CD4-positive, CD25-positive, alpha-beta regulatory T cell (primary cell): ENCODE measurements around the gene FAM168A. TPM values are rescaled to one million over a fixed set of nuclear protein-coding genes. Genes with fewer than 3 reads are reported as not detected.

Experiments used
- ATAC-seq, 2 donors: fragments of 150-1000 bp; cut with Tn5 transposase; one replicate each; pipeline ENCODE4 v1.10.0; 2021; ENCODE audit warnings: low read depth in 2 of 2, moderate number of reproducible peaks in 2 of 2, moderate library complexity in 1 of 2
- DNase-seq, 3 donors: peaks; one replicate each; pipeline versions ENCODE4 v3.0.0 to v3.0.0-alpha.2; 2012 to 2022; ENCODE audit warnings: mixed read lengths in 1 of 3
- H3K27ac ChIP-seq: one replicate; pipeline ENCODE4 v1.7.0; 2013; ENCODE audit warnings: mild to moderate bottlenecking, low read length; ENCODE audit not compliant: insufficient read depth, poor library complexity, severe bottlenecking
- H3K27me3 ChIP-seq: one replicate; pipeline ENCODE4 v1.7.0; 2013; ENCODE audit warnings: low read length; ENCODE audit not compliant: control insufficient read depth, insufficient read depth
- H3K36me3 ChIP-seq: one replicate; pipeline ENCODE4 v1.7.0; 2013; ENCODE audit warnings: mild to moderate bottlenecking, low read length, moderate library complexity; ENCODE audit not compliant: control insufficient read depth, insufficient read depth
- H3K4me1 ChIP-seq: 2 replicates; pipeline ENCODE4 v1.7.0; 2013; ENCODE audit warnings: mild to moderate bottlenecking, low read length; ENCODE audit not compliant: insufficient read depth, control insufficient read depth, poor library complexity, severe bottlenecking
- H3K4me3 ChIP-seq: one replicate; pipeline ENCODE4 v1.7.0; 2013; ENCODE audit warnings: low read depth, mild to moderate bottlenecking, low read length, moderate library complexity
- H3K9me3 ChIP-seq, 2 experiments: 1 replicate in 1 of 2; 2 replicates in 1 of 2; pipeline ENCODE4 v1.7.0; 2013; ENCODE audit warnings: low read length in 2 of 2, mild to moderate bottlenecking in 1 of 2, moderate library complexity in 1 of 2; ENCODE audit not compliant: control insufficient read depth in 2 of 2
- H3K27ac Mint-ChIP-seq, 3 donors: one replicate each; pipeline ENCODE4 v1.8.0; 2020 to 2022; ENCODE audit warnings: mild to moderate bottlenecking in 3 of 3, mixed read lengths in 3 of 3, moderate library complexity in 2 of 3
- H3K27me3 Mint-ChIP-seq: one replicate; pipeline ENCODE4 v1.8.0; 2022; ENCODE audit warnings: mild to moderate bottlenecking, mixed read lengths
- H3K36me3 Mint-ChIP-seq: one replicate; pipeline ENCODE4 v1.8.0; 2020; ENCODE audit warnings: mixed read lengths
- H3K4me1 Mint-ChIP-seq, 4 donors: one replicate each; pipeline ENCODE4 v1.8.0; 2020 to 2022; ENCODE audit warnings: mixed read lengths in 4 of 4, mild to moderate bottlenecking in 1 of 4
- H3K4me3 Mint-ChIP-seq, 4 donors: one replicate each; pipeline ENCODE4 v1.8.0; 2020 to 2022; ENCODE audit warnings: mild to moderate bottlenecking in 4 of 4, mixed read lengths in 4 of 4, moderate library complexity in 3 of 4
- H3K9me3 Mint-ChIP-seq, 7 donors: one replicate each; pipeline ENCODE4 v1.8.0; 2020 to 2022; ENCODE audit warnings: mixed read lengths in 7 of 7, mild to moderate bottlenecking in 3 of 7, moderate library complexity in 2 of 7
- polyA plus RNA-seq, 4 donors: library from polyadenylated mRNA; unstranded; fragments of 300-500 nt; fragmentation: Illumina TruSeq; gene quantifications; one replicate each; pipeline ENCODE4 v1.2.3, GENCODE V29; 2021
- total RNA-seq: library from RNA; stranded (reverse); gene quantifications from one replicate; pipeline ENCODE4 v1.2.3, GENCODE V29; 2022

The FAM168A gene
- total and polyA plus RNA-seq, 5 donors from 2014 or later = 1.5 to 21.3 (median 3.0) TPM

DNA sequence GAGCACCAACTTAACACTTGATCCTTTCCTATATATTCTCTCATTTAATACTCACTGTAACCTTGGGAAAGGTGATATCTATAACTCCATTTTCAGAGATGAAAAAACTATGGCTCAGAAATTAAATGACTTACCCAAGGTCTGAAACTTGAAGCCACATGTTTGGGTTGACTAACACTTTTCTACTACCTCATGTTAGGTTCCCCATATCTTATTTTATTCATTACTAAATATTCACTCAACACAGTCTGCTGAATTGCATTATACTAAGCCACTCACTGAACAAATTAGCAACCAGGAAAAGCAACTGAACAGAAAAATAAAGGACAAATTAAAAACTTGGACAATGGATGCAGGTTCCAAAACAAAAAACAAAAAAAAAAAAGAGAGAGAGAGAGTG is 59.9 kb downstream of the FAM168A start:
- H3K4me3 ChIP-seq = no peak overlapping the region
- Mint-ChIP-seq H3K9me3 (no peaks in the 10 kb centered on the region), H3K36me3 (peaks cover 7% of the 10 kb centered on the region), H3K4me3 (peak overlapping the region in 1 of 4 donors; percentile 24), H3K27ac (peak overlapping the region in 2 of 3 donors; percentile 48 to 63), H3K4me1 (peaks cover 25 to 31% (median 25%) of the 10 kb centered on the region in 4 donors), H3K27me3 (no peaks in the 10 kb centered on the region)
- DNase-seq (no peak), ATAC-seq (no peak)
- H3K36me3 ChIP-seq = no peaks in the 10 kb centered on the region
- no peak overlapping the region for H3K27ac ChIP-seq
- no peaks in the 10 kb centered on the region for H3K9me3 ChIP-seq
- H3K27me3 ChIP-seq = no peaks in the 10 kb centered on the region
- peaks cover 7% of the 10 kb centered on the region for H3K4me1 ChIP-seq

DNA sequence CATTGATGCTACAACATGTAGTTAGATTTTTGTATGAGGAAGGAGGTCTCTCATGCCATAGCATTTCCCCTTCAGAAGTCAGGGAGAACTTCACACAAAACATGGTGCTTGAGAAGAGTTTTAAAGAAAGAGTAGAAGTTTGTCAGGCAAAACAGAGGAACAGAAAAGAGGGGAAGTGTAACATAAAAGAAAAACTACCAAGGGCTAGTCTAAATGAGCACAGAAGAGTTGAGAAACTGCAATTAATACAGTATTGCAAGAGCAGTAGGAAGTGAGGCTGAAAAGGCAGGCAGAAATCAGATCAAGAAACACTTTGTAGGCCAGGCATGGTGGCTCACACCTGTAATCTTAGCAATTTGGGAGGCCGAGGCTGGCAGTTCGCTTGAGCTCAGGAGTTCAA is 61.0 kb downstream of the FAM168A start:
- peaks cover 7% of the 10 kb centered on the region for H3K4me1 ChIP-seq
- Mint-ChIP-seq H3K4me3 (peak overlapping the region in 1 of 4 donors; percentile 5), H3K27me3 (no peaks in the 10 kb centered on the region), H3K4me1 (peaks cover 18 to 26% (median 25%) of the 10 kb centered on the region in 4 donors), H3K36me3 (peaks cover 7% of the 10 kb centered on the region), H3K27ac (peak overlapping the region in 1 of 3 donors; percentile 2), H3K9me3 (no peaks in the 10 kb centered on the region)
- no peaks in the 10 kb centered on the region for H3K27me3 ChIP-seq
- no peaks in the 10 kb centered on the region for H3K36me3 ChIP-seq
- DNase-seq (no peak), ATAC-seq (no peak)
- no peaks in the 10 kb centered on the region for H3K9me3 ChIP-seq
- H3K27ac ChIP-seq = no peak overlapping the region
- no peak overlapping the region for H3K4me3 ChIP-seq

DNA sequence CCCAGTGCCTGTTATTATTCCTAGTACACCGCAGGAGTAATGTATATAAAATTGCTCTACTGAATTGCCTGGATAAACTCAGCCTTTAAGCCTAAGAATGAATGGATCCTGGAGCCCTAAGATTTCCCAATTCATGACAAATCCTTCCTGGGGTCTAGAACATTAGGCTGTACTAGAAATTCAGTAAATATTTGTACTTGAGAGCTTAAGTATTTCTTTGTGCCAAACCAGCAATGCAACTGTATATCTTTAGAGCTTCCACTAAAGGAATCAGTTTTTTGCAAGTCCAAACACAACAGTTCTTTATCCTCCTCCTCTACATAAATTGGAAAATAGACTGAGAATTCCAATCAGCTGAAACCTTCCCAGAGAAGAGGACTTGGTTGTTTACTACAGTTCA is 65.6 kb downstream of the FAM168A start:
- peaks cover 6 to 36% (median 19%) of the 10 kb centered on the region in 4 donors for H3K4me1 Mint-ChIP-seq
- DNase-seq = no peak
- ATAC-seq = no peak
- Histone ChIP-seq H3K9me3 (no peaks in the 10 kb centered on the region), H3K27ac (no peak overlapping the region), H3K27me3 (no peaks in the 10 kb centered on the region), H3K4me3 (no peak overlapping the region), H3K4me1 (no peaks in the 10 kb centered on the region), H3K36me3 (no peaks in the 10 kb centered on the region)
- no peak overlapping the region for H3K4me3 Mint-ChIP-seq
- H3K27ac Mint-ChIP-seq = peak overlapping the region in 1 of 3 donors; percentile 1
- no peaks in the 10 kb centered on the region for H3K9me3 Mint-ChIP-seq
- no peaks in the 10 kb centered on the region for H3K36me3 Mint-ChIP-seq
- H3K27me3 Mint-ChIP-seq = no peaks in the 10 kb centered on the region

DNA sequence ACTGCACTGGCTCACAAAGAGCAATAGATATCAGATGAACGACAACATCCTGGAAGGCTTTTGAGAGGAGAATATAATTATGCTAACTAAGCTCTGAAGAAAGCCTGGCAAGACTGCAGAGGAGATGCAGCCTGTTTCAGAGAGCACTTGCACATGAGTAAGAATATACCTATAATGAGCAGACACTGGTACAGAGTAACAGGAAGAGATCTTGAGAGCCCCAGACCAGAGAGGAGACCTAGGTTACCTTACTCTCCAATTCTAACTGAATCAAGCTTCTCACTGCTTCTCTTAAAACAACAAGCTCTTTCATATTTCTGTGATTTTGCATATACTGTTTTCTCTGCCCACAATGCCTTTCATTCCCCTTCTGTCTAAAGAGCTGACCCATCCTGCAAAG is 66.5 kb downstream of the FAM168A start:
- Histone ChIP-seq H3K27ac (no peak overlapping the region), H3K27me3 (no peaks in the 10 kb centered on the region), H3K9me3 (no peaks in the 10 kb centered on the region), H3K36me3 (no peaks in the 10 kb centered on the region), H3K4me1 (no peaks in the 10 kb centered on the region), H3K4me3 (no peak overlapping the region)
- DNase-seq (peak in 1 of 3 donors; percentile 31), ATAC-seq (no peak)
- Mint-ChIP-seq H3K36me3 (no peaks in the 10 kb centered on the region), H3K27ac (peak overlapping the region in 1 of 3 donors; percentile 9), H3K4me1 (peaks cover 7 to 37% (median 20%) of the 10 kb centered on the region in 4 donors), H3K4me3 (no peak overlapping the region), H3K27me3 (no peaks in the 10 kb centered on the region), H3K9me3 (no peaks in the 10 kb centered on the region)

DNA sequence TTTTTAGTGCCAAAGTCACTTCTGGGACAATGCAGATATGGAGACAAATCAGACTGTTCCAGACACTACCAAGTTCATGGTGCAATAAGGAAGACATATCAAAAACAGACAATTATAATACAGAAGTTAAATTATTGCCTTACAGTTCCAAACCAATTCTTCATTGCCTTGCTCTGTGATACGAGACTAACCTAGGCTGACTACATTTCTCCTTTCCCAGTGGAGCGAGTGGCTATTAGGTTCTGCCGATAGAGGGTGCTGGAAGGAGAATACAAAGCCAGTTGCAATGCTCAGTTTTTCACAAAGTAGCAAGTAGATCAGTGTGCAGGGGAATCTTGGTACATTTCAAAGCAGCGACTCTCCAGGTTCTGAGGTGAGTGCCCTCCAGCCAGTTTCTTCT is 67.8 kb downstream of the FAM168A start:
- H3K36me3 ChIP-seq = no peaks in the 10 kb centered on the region
- no peak overlapping the region for H3K27ac Mint-ChIP-seq
- no peaks in the 10 kb centered on the region for H3K9me3 Mint-ChIP-seq
- no peaks in the 10 kb centered on the region for H3K9me3 ChIP-seq
- peaks cover under 1% of the 10 kb centered on the region for H3K36me3 Mint-ChIP-seq
- peaks cover 10 to 38% (median 21%) of the 10 kb centered on the region in 4 donors for H3K4me1 Mint-ChIP-seq
- H3K27ac ChIP-seq = no peak overlapping the region
- H3K27me3 Mint-ChIP-seq = no peaks in the 10 kb centered on the region
- ATAC-seq (no peak), DNase-seq (no peak)
- H3K4me3 Mint-ChIP-seq = no peak overlapping the region
- H3K4me3 ChIP-seq = no peak overlapping the region
- no peaks in the 10 kb centered on the region for H3K4me1 ChIP-seq
- no peaks in the 10 kb centered on the region for H3K27me3 ChIP-seq

DNA sequence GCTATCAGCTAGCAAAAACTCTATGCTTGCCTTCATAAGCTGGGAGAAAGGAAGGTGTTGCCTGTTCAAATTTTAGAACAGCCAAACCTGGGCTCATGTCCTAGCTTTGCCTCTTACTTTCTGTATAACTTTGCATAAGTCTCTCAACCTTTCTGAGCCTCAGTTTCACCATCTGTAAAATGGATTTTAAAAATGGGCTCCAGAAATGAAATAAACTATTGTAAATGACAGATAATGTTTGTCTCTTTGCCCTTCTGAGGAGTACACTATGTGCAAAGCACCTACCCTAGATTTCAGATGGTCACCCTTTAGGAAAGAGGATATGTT is 68.7 kb downstream of the FAM168A start:
- Histone ChIP-seq H3K9me3 (no peaks in the 10 kb centered on the region), H3K27ac (no peak overlapping the region), H3K27me3 (no peaks in the 10 kb centered on the region), H3K4me1 (no peaks in the 10 kb centered on the region), H3K36me3 (no peaks in the 10 kb centered on the region), H3K4me3 (no peak overlapping the region)
- Mint-ChIP-seq H3K4me3 (no peak overlapping the region), H3K9me3 (no peaks in the 10 kb centered on the region), H3K27me3 (no peaks in the 10 kb centered on the region), H3K27ac (peak overlapping the region in 2 of 3 donors; percentile 13 to 44), H3K36me3 (peaks cover 4% of the 10 kb centered on the region), H3K4me1 (peaks cover 6 to 38% (median 21%) of the 10 kb centered on the region in 4 donors)
- DNase-seq = no peak
- ATAC-seq = no peak

DNA sequence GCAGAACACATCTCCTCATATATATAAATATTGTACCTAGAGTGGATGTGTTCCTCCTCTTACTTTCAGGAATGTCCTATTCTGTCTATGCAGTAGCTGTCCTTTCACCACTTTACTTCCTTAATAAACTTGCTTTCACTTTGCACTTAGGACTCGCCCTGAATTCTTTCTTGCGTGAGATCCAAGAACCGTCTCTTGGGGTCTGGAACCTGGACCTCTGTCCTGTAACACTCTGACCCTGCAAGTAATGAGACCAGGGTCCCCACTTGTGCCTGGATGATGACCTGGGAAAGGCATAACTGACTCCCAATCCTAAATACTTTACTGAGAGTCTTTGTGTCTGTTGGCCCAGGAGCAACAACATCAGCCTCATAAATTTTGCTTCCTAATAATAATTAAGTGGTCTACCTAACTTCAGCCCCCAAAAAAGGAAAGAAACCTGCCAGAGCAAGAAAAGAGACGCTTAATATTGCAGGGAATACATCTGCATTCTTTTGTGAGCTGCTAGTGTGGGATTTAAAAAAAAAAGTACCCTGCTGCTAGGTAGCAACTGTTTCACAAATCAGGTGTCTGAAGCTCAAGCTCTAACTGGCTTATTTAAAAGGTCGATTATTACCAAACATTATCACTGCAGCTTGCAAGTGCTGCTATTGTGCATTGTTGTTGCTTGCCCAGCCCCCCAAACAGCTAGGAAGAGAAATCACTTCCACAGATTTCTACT is 69.3 kb downstream of the FAM168A start:
- H3K4me3 Mint-ChIP-seq = no peak overlapping the region
- DNase-seq (no peak), ATAC-seq (no peak)
- no peak overlapping the region for H3K4me3 ChIP-seq
- peak overlapping the region in 1 of 3 donors; percentile 13 for H3K27ac Mint-ChIP-seq
- H3K9me3 ChIP-seq = no peaks in the 10 kb centered on the region
- no peak overlapping the region for H3K27ac ChIP-seq
- H3K36me3 ChIP-seq = no peaks in the 10 kb centered on the region
- peaks cover 11 to 36% (median 21%) of the 10 kb centered on the region in 4 donors for H3K4me1 Mint-ChIP-seq
- no peaks in the 10 kb centered on the region for H3K27me3 Mint-ChIP-seq
- H3K27me3 ChIP-seq = no peaks in the 10 kb centered on the region
- H3K9me3 Mint-ChIP-seq = no peaks in the 10 kb centered on the region
- no peaks in the 10 kb centered on the region for H3K4me1 ChIP-seq
- peaks cover 4% of the 10 kb centered on the region for H3K36me3 Mint-ChIP-seq

DNA sequence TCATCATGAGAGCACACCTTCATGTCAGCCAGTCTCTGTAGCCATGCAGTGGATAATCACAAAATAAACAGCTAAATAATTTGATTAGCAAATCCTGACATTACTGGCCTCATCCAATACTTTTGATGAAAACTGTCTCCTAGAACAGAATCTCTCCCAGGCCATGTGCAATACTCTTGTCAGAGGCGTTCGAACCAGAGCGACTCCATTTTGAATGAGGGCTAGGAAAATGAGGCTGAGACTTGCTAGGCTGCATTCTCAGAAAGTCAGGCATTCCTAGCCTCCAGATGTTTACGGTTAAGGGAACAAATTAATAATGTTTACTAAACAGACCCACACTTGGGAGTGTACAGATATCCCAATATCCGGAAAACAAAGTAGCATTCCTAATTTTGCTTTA is 69.9 kb downstream of the FAM168A start:
- DNase-seq (no peak), ATAC-seq (no peak)
- Histone ChIP-seq H3K4me3 (no peak overlapping the region), H3K36me3 (no peaks in the 10 kb centered on the region), H3K27me3 (no peaks in the 10 kb centered on the region), H3K27ac (no peak overlapping the region), H3K9me3 (no peaks in the 10 kb centered on the region), H3K4me1 (no peaks in the 10 kb centered on the region)
- Mint-ChIP-seq H3K36me3 (peaks cover 4% of the 10 kb centered on the region), H3K27me3 (no peaks in the 10 kb centered on the region), H3K4me1 (peaks cover 11 to 32% (median 22%) of the 10 kb centered on the region in 4 donors), H3K27ac (no peak overlapping the region), H3K9me3 (no peaks in the 10 kb centered on the region), H3K4me3 (no peak overlapping the region)
